ENCODE results near the gene ABCC2. TPM values are rescaled to one million over a fixed set of nuclear protein-coding genes. Genes with fewer than 3 reads are reported as not detected.

The ABCC2 gene
- total and polyA plus RNA-seq, 3 donors from 2014 or later: 0.81 to 4.3 (median 2.7) TPM

GRCh38 chr10:99750641-99751040, 31.8 kb upstream of the ABCC2 start:
- Histone ChIP-seq H3K9me3 (no peaks in the 10 kb centered on the region), H3K36me3 (ENCODE audit: low read depth, missing control alignments) (no peaks in the 10 kb centered on the region), H3K27ac (no peak overlapping the region), H3K4me1 (no peaks in the 10 kb centered on the region), H3K27me3 (no peaks in the 10 kb centered on the region), H3K4me3 (no peak overlapping the region)
- DNase-seq: no peak
- TF ChIP-seq CTCF (IDR thresholded peaks at IDR 0.05) (no peak), POLR2A (IDR thresholded peaks at IDR 0.05) (no peak)
- intact Hi-C loops (cut with DNase I; ENCODE audit: low total_unique reads): no loop called here

GRCh38 chr10:99754670-99755069, 27.8 kb upstream of the ABCC2 start:
- whole genome bisulfite sequencing, 2 donors: 100% methylated on average over 1 of the region's 1 CpG
- H3K36me3 ChIP-seq (ENCODE audit: low read depth, missing control alignments): no peaks in the 10 kb centered on the region

GRCh38 chr10:99756159-99756558, 26.3 kb upstream of the ABCC2 start:
- H3K9me3 ChIP-seq: no peaks in the 10 kb centered on the region
- no peaks in the 10 kb centered on the region for H3K36me3 ChIP-seq (ENCODE audit: low read depth, missing control alignments)
- H3K4me1 ChIP-seq: no peaks in the 10 kb centered on the region
- TF ChIP-seq CTCF (IDR thresholded peaks at IDR 0.05): no peak
- no peak for TF ChIP-seq POLR2A (IDR thresholded peaks at IDR 0.05)
- H3K27me3 ChIP-seq: no peaks in the 10 kb centered on the region
- no peak overlapping the region for H3K4me3 ChIP-seq
- no peak overlapping the region for H3K27ac ChIP-seq
- DNase-seq: no peak
- WGBS, 2 donors: 83 to 90% methylated on average over 1 of the region's 1 CpG
- intact Hi-C loops (cut with DNase I; ENCODE audit: low total_unique reads): no loop called here

More at GRCh38 chr10:99754670-99755069, 27.8 kb upstream of the ABCC2 start:
- no peak overlapping the region for H3K27ac ChIP-seq
- intact Hi-C loops (cut with DNase I; ENCODE audit: low total_unique reads): no loop called here
- no peaks in the 10 kb centered on the region for H3K4me1 ChIP-seq
- DNase-seq: no peak
- H3K4me3 ChIP-seq: no peak overlapping the region
- TF ChIP-seq POLR2A (IDR thresholded peaks at IDR 0.05) (no peak), CTCF (IDR thresholded peaks at IDR 0.05) (no peak)
- H3K27me3 ChIP-seq: no peaks in the 10 kb centered on the region
- H3K9me3 ChIP-seq: no peaks in the 10 kb centered on the region

GRCh38 chr10:99758211-99758891, 24.1 kb upstream of the ABCC2 start:
- no peaks in the 10 kb centered on the region for H3K9me3 ChIP-seq
- H3K27ac ChIP-seq: no peak overlapping the region
- H3K27me3 ChIP-seq: no peaks in the 10 kb centered on the region
- no peak overlapping the region for H3K4me3 ChIP-seq
- WGBS, 2 donors: 85 to 96% methylated on average over 2 of the region's 2 CpGs
- intact Hi-C loops (cut with DNase I; ENCODE audit: low total_unique reads): no loop called here
- no peak for DNase-seq
- no peak for TF ChIP-seq POLR2A (IDR thresholded peaks at IDR 0.05)
- no peaks in the 10 kb centered on the region for H3K4me1 ChIP-seq
- H3K36me3 ChIP-seq (ENCODE audit: low read depth, missing control alignments): no peaks in the 10 kb centered on the region

DNA sequence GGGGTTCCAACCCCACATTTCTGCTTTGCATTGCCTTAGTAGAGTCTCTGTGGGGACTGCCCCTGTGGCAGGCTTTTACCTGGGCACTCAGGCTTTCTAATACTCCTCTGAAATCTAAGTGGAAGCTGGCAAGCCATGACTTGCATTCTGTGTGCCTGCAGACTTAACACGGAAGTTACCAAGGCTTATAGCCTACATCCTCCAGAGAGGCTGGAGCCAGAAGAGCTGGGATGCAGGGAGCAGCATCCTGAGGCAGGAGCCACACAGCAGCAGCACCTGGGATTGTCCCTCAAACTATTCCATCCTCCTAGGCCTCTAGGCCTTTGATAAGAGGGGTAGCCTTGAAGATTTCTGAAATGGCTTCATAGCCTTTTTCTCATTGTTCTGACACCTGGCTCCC, 22.1 kb upstream of the ABCC2 start:
- TF ChIP-seq POLR2A (IDR thresholded peaks at IDR 0.05): no peak
- TF ChIP-seq CTCF (IDR thresholded peaks at IDR 0.05): no peak
- H3K36me3 ChIP-seq (ENCODE audit: low read depth, missing control alignments): no peaks in the 10 kb centered on the region
- H3K4me1 ChIP-seq: no peaks in the 10 kb centered on the region
- H3K27ac ChIP-seq: no peak overlapping the region
- no peak for DNase-seq
- no peaks in the 10 kb centered on the region for H3K27me3 ChIP-seq
- intact Hi-C loops (cut with DNase I; ENCODE audit: low total_unique reads): no loop called here
- no peaks in the 10 kb centered on the region for H3K9me3 ChIP-seq
- H3K4me3 ChIP-seq: no peak overlapping the region
- 86 to 92% methylated on average over 1 of the region's 1 CpG for WGBS, 2 donors
